Activated CD4-positive, CD25-positive, alpha-beta regulatory T cell (primary cell): ENCODE results near the gene KSR2.

ENCODE experiments used
- DNase-seq, 4 experiments: peaks; one replicate each; lab custom pipeline; 2025; lab: John Stamatoyannopoulos, UW

Gene KSR2

DNA sequence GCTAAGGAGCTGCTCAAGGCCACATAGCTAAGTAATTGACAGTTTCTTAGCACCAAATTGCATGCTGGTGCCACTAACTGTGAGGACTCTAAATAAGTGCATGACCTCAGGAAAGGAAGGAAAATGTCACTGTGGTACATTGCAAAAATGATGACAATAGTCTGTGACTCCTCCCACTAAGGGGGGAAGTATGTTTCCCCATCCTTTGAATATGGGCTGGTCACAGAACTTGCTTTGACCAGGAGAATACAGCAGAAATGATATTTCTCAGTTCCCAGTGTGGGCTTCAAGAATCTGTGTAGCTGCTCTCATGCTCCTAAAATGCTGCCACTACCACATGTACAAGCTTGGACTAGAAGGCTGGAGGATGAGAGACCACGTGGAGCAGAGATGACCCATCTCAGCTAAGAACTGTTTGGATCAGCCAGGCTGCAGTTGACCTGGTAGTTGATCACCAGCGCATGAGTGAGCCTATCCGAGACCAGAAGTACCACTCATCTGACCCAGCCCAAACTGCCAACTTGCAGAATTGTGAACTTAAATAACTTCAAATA, 565.1 kb downstream of the KSR2 start:
- no peak for DNase-seq
